LoVo (cell line): Measurements from ENCODE around the gene ALPG.
"Not testable (repeated sequence)": the region's sequence is repeated elsewhere in the genome, so short reads cannot be mapped to it uniquely, and the experiment has no call there.

Source experiments
- DNase-seq: peaks from one replicate; pipeline ENCODE4 v3.0.0-alpha.2; 2016; ENCODE audit warnings: low spot score

ALPG gene

GRCh38 chr2:232406556-232407310, at the start of gene ALPG:
ALPG (plus strand) TSS chr2:232406844; CDS start chr2:232406895, 51 bp downstream.
- DNase-seq: no peak

- no peak for DNase-seq
Measured at GRCh38 chr2:232361646-232362045, 45.0 kb upstream of the ALPG start.

- DNase-seq: no peak
Measured at GRCh38 chr2:232362174-232362900, 44.3 kb upstream of the ALPG start.

GRCh38 chr2:232363064-232363783, 43.4 kb upstream of the ALPG start:
- not testable (repeated sequence) for DNase-seq

- DNase-seq: no peak
Measured at GRCh38 chr2:232363784-232364615, 42.6 kb upstream of the ALPG start.

GRCh38 chr2:232364806-232365594, 41.6 kb upstream of the ALPG start:
- DNase-seq: not testable (repeated sequence)

- DNase-seq: no peak
Measured at GRCh38 chr2:232365621-232366321, 40.9 kb upstream of the ALPG start.

GRCh38 chr2:232366461-232366860, 40.2 kb upstream of the ALPG start:
- DNase-seq: not testable (repeated sequence)

GRCh38 chr2:232367016-232367415, 39.6 kb upstream of the ALPG start:
- DNase-seq: no peak

GRCh38 chr2:232367591-232368233, 38.9 kb upstream of the ALPG start:
- DNase-seq: no peak

- DNase-seq: no peak
Measured at GRCh38 chr2:232368311-232368731, 38.3 kb upstream of the ALPG start.

- no peak for DNase-seq
Measured at GRCh38 chr2:232369126-232369951, 37.3 kb upstream of the ALPG start.

- not testable (repeated sequence) for DNase-seq
Measured at GRCh38 chr2:232370007-232370406, 36.6 kb upstream of the ALPG start.

- DNase-seq: no peak
Measured at GRCh38 chr2:232372231-232373208, 34.1 kb upstream of the ALPG start.

- DNase-seq: no peak
Measured at GRCh38 chr2:232374356-232374755, 32.3 kb upstream of the ALPG start.

GRCh38 chr2:232375164-232375563, 31.5 kb upstream of the ALPG start:
- DNase-seq: no peak

- DNase-seq: no peak
Measured at GRCh38 chr2:232376260-232376659, 30.4 kb upstream of the ALPG start.

- DNase-seq: no peak
Measured at GRCh38 chr2:232376713-232377112, 29.9 kb upstream of the ALPG start.
